Measurements from ENCODE around the gene TRPT1. TPM values are rescaled to one million over a fixed set of nuclear protein-coding genes. Genes with fewer than 3 reads are reported as not detected.

Gene TRPT1
- total RNA-seq, 4 donors from 2014 or later = 80.9 to 231 (median 139) TPM

GRCh38 chr11:64249038-64249437 lies 23.1 kb upstream of the TRPT1 start:
- ATAC-seq = no peak
- Histone ChIP-seq H3K9me3 (no peaks in the 10 kb centered on the region), H3K27ac (no peak overlapping the region), H3K27me3 (no peaks in the 10 kb centered on the region), H3K4me1 (peaks cover 44 to 46% of the 10 kb centered on the region in 2 donors), H3K36me3 (peaks cover 0 to 3% of the 10 kb centered on the region in 2 donors), H3K4me3 (no peak overlapping the region)
- intact Hi-C loops (cut with DNase I; ENCODE audit: low total_unique reads) (loop anchor here (10.0 kb wide), 1 partner anchor 626 kb away; the partner anchor contains the start of gene EHD1), in situ Hi-C loops (cut with MboI; ENCODE audit: low sequenced_read_pairs in 4 of 4) (no loop called here)
- DNase-seq = no peak
- TF ChIP-seq POLR2A (IDR thresholded peaks at IDR 0.05) = no peak
- TF ChIP-seq, protein P1, sequence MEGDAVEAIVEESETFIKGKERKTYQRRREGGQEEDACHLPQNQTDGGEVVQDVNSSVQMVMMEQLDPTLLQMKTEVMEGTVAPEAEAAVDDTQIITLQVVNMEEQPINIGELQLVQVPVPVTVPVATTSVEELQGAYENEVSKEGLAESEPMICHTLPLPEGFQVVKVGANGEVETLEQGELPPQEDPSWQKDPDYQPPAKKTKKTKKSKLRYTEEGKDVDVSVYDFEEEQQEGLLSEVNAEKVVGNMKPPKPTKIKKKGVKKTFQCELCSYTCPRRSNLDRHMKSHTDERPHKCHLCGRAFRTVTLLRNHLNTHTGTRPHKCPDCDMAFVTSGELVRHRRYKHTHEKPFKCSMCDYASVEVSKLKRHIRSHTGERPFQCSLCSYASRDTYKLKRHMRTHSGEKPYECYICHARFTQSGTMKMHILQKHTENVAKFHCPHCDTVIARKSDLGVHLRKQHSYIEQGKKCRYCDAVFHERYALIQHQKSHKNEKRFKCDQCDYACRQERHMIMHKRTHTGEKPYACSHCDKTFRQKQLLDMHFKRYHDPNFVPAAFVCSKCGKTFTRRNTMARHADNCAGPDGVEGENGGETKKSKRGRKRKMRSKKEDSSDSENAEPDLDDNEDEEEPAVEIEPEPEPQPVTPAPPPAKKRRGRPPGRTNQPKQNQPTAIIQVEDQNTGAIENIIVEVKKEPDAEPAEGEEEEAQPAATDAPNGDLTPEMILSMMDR (IDR thresholded peaks at IDR 0.05 in 4 of 5, conservative IDR thresholded peaks at IDR 0.05 in 1 of 5) = no peak

DNA sequence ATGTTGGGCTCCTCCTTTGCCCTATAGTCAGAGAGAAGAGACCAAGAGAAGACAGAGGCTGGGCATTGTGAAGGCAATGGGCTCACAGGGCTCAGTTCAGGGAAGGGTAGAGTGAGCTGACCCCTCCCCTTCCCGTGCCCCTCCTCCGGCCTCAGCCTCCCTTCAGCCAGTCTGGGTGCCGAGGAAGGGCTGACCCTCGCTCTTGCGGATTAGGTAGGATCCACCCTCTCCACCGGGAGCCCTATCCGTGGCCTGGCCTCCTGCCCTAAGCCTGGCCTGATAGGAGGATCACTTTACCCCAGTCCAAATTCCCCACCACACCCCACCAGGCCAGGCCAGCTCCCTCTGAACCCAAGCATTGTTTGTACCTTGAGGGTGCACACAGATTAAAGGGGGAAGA lies 22.6 kb upstream of the TRPT1 start:
- H3K9me3 ChIP-seq = no peaks in the 10 kb centered on the region
- no peak for DNase-seq
- H3K36me3 ChIP-seq = peaks cover 0 to 8% of the 10 kb centered on the region in 2 donors
- no peak overlapping the region for H3K4me3 ChIP-seq
- intact Hi-C loops (cut with DNase I; ENCODE audit: low total_unique reads) (loop anchor here (10.0 kb wide), 1 partner anchor 626 kb away; the partner anchor contains the start of gene EHD1), in situ Hi-C loops (cut with MboI; ENCODE audit: low sequenced_read_pairs in 4 of 4) (no loop called here)
- H3K27me3 ChIP-seq = no peaks in the 10 kb centered on the region
- TF ChIP-seq POLR2A (IDR thresholded peaks at IDR 0.05) = no peak
- TF ChIP-seq, protein P1 (IDR thresholded peaks at IDR 0.05 in 4 of 5, conservative IDR thresholded peaks at IDR 0.05 in 1 of 5) = no peak
- ATAC-seq = no peak
- H3K4me1 ChIP-seq = peaks cover 44 to 47% of the 10 kb centered on the region in 2 donors
- no peak overlapping the region for H3K27ac ChIP-seq

DNA sequence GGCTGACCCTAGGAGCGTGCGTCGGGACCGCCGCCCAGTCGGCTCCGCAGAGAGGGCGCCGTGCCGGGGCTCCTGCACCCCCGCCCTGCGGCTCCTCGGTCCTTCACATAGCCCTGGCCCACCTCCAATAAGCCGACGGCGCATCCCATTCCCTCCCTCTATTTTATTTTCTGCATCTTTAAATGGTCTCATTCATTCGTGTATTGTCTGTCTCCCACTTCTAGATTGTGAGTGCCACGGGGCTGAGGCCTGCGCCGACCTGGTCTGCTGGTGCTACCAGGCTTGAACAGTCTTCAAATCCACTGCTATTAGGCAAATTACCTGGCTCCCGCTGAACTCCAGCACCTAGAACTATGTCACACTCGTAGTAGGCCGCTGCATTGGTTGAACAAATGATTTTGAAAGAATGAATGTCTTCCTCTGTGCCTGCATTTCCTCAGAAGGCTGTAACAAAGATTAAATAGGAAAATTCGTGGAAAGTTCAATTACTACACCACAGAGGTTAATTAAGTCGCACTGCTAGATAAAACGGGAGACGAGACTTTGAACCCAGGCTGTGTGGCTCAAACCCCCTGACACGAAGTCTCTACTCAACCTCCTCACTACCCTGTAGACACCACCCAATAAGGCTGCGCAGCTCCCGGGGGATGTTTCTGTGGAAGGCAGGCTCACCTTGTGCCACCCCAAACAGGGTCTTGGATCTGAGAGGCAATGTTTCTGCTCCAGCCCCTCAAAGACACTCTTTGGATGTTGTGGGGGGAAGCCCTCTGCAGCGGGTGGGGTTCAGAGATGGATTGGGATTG lies 21.9 kb upstream of the TRPT1 start:
- H3K27ac ChIP-seq = peak overlapping the region; percentile 87 to 99 (median 92)
- in situ Hi-C loops (cut with MboI; ENCODE audit: low sequenced_read_pairs in 4 of 4) = no loop called here
- no peak for TF ChIP-seq POLR2A (IDR thresholded peaks at IDR 0.05)
- TF ChIP-seq, protein P1 (IDR thresholded peaks at IDR 0.05 in 4 of 5, conservative IDR thresholded peaks at IDR 0.05 in 1 of 5) = no peak
- no peak for ATAC-seq
- H3K9me3 ChIP-seq = no peaks in the 10 kb centered on the region
- no peak for DNase-seq
- peaks cover 0 to 9% of the 10 kb centered on the region in 2 donors for H3K36me3 ChIP-seq
- H3K27me3 ChIP-seq = no peaks in the 10 kb centered on the region
- H3K4me3 ChIP-seq = peak overlapping the region; percentile 71 to 98 (median 88)
- intact Hi-C loops (cut with DNase I; ENCODE audit: low total_unique reads) = loop anchor here (1.0 to 10.0 kb wide), 2 partner anchors 22 to 627 kb away; partner anchors contain the start of gene EHD1
- H3K4me1 ChIP-seq = peaks cover 37 to 47% of the 10 kb centered on the region in 2 donors

DNA sequence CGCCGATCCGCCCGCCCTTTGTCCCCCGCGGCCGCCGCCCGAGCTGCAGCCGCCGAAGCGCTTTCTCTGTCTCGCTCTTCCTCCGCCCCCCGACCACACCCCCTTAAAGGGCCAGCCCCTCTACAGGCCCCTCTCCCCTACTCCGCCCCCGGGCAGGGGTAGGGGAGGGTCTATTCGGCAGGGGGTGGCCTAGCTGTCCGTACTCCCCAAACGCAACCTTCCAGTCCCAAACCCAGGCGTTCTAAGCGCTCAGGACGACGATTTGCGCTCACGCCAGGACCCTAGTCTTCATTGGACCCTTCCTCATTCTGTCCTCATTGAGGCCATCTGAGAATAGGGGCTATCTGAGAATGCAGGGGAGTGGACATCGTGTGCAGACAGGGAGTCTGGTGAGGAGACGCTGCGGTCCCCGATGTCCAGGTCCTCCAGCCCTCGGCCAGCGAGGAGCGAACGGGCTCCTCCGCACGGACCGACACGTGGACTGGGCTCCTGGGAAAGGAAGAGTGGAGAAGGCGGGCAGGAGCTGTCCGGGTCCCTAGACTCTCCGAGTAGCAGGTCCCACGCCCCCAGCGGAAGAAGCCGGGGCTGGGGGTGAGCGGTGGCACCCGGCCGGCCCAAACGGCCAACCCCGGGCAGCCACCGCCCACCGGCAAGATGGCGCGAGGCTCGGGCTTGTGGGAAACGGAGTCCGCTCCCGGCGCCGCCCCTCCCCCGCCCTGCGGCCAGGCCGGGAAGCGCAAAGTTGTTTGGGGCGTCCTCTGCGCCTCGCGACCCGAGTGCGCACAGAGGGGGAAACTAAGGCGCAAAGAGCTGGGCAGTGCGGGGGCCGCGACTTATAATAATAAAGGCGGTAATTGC lies 21.1 kb upstream of the TRPT1 start, which contains the start of gene PPP1R14B:
PPP1R14B (minus strand) TSS at position 73 of the 858 bp plus-strand sequence. CDS start 270 bp downstream, outside the sequence.
- DNase-seq (peak; percentile 84 to 86), ATAC-seq (peak; percentile 52 to 62)
- in situ Hi-C loops (cut with MboI; ENCODE audit: low sequenced_read_pairs in 4 of 4) (no loop called here), intact Hi-C loops (cut with DNase I; ENCODE audit: low total_unique reads) (loop anchor here (1.0 to 10.0 kb wide), 2 partner anchors 23 to 628 kb away; partner anchors contain the start of gene EHD1)
- Histone ChIP-seq H3K27me3 (no peaks in the 10 kb centered on the region), H3K9me3 (no peaks in the 10 kb centered on the region), H3K4me1 (peaks cover 38 to 47% of the 10 kb centered on the region in 2 donors), H3K36me3 (peaks cover 0 to 9% of the 10 kb centered on the region in 2 donors), H3K4me3 (peak within 1 kb of the TSS; percentile 80 to 98 (median 94)), H3K27ac (peak within 1 kb of the TSS; percentile 92 to 100 (median 96))
- TF ChIP-seq POLR2A (IDR thresholded peaks at IDR 0.05) = peak; percentile 49 to 64
- TF ChIP-seq, protein P1 (IDR thresholded peaks at IDR 0.05 in 4 of 5, conservative IDR thresholded peaks at IDR 0.05 in 1 of 5) = peak in 4 of 5 experiments; percentile 25 to 31 (median 28)

Measured in gastrocnemius medialis (tissue), 4 donors.